EL (cell line): ENCODE data around the gene ABTB2.
A peak's percentile ranks its signal among the peaks of the same experiment; 100 is the strongest.

Experiments used
- DNase-seq: peaks from one replicate; pipeline ENCODE4 v3.0.0-alpha.2; 2016

The ABTB2 gene

DNA sequence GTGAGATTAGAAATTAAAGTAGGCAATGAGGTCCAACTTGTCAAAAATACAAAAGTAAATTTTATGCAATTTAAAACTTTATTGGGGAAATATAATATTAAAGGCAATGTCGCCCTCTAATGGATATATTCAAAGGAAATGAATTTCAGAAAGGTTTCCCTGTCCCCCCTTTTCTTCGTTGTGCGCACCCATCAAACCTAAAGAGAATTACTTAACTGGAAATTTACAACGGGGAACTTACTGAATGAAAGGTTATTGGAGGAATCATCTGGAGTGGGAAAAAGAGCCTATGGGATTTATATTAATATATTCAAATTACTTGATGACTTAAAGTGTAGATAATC lies 1.7 kb upstream of the ABTB2 start:
- no peak for DNase-seq

DNA sequence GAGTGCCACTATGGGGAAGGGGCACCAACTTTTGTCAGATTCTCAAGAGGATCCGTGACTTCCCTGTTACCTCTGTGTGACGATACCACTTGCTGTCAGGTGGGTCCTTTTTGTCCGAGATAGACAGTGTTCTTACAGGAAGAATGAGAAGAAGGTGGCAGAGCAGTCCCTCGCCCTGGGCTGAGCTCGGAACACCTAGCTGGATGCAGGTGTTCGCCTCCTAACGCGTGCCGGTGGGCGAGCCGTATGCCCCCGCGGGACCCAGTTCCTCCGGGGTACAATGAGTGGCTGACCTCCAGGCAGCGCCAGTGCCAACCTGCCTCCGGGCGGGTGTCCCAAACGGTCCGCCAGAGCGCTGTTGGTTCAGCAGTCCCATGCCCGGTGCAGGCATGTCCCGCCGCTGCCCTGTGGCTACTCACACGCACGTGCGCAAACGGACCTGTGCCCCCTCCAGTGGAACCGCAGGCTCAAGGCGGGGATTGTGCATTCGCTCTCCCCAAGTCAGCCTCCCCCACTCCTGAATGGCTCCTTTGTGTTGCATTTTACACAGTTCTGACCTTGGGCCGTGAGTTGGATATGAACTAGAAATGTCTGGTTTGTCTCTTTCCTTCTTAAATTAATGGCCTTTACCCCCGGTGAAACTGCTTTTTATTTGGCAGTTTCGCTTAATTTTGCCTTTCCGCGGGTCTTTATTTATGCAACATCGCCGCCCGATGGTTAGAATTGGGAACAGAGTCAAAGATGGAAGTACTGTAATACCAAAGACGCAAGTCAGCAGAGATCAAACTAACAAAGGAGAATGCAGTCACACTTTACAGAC lies 1.1 kb upstream of the ABTB2 start:
- peak; percentile 83 for DNase-seq

DNA sequence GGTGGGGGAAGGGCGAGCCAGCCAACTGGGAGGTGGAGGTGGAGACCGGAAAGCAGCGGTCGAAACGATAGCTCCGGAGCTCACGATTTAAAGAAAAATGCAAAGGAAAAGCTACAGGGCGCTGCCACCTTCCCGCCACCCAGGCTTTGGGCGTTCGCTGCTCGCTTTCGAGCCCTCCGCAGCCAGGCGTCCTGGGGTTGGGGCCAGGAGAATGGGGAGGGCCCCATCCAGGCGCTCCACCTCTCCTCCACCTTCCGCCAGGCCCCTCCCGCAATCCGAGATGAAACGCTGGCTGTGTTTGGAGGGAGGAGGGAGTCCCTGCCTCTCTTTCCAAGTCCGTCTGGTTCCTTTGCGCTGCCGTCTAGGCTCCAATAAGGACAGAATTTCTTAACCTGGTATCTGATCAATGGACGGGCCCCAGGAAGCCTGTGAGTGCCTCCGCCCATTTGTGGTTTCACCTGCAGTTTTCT lies 483 bp upstream of the ABTB2 start:
- DNase-seq = peak; percentile 71

DNA sequence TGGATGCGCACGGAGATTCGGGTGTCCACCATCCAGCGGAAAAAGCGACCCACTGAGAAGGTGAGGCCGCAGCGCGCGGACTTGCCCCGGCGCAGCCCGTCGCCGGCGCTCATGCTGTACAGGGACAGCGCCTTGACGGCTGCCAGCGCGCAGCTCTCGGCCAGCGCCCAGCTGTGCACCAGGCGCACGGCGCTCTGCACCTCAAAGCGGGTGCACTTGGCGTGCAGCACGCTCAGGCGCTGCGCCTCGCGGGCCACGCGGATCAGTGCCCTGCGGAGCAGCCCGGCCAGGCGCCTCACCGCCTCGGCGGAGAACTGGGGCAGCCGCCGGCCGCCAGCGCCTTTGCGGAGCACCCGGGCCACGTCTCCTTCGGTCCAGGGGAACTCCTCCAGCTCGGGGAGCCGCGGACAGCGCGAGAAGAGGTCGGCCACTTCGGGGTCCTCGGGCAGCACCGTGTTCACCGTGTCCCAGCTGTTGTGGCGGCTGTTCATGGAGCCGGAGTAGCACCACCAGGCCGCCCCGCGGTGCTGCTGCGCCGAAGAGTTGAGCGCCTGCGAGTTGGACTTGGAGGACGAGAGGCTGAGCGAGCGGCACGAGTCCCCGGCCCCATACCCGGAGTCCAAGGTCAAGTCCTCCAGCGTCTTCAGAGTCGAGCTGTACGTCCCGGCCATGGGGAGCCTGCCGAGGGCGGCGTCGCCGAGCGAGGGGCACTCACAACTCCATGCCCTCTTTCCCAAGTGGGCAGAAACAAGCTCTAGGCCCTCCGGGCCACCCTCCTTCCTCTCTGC lies 703 bp downstream of the ABTB2 start:
- peak; percentile 63 for DNase-seq

DNA sequence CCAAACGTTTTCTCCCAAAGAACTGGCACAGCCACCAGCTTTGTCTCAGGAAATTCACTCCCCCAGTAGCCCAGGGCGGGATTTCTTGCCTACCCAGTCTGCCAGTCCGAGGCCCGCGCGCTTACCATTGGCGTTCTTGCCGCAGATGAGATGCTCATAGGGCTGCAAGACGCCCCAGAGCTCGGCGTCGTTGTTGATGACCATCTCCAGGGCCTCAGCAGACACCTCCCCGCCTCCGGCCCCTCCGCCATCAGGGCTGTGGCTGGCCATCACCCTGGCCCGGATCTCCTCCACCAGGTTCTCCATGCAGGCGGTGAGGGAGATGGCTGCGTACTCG lies 1.3 kb downstream of the ABTB2 start:
- peak; percentile 63 for DNase-seq

DNA sequence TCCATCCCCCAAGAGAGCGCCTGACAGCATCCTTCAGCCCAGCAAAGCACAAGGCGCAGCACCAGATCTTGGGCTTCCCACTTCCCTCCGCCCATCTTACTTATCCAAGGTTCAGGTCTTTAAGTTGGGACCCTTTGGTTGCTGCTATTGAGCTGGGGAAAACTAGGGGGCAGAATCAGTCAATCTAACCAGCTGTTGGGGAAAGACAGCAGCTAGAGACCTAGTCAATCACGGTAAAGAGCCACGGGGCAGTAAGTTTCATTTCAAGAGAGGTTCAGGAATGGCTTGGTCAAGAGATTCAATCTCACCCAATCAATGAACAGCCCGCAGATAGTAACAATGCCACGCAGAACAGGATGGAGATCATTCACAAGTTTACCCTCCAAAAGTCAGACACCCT lies 1.7 kb downstream of the ABTB2 start:
- no peak for DNase-seq

DNA sequence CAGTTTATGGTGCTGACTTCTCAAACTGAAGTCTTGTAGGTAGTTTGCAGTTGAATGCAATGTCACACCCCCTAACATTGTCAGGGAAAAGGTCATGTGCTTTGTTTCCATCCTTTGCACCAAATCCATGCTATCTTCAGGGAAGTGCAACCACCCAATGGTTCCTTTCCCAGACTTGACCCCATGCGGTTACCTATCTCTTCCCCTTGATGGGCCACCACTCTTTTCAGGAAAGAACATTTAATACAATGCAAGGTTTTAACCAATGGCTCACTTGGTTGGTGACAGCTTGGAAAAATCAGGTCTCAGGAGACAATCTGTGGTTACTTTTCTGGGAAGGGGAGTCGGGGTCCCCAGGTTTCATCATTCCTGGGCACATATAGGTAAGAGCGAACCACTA lies 2.1 kb downstream of the ABTB2 start:
- no peak for DNase-seq

DNA sequence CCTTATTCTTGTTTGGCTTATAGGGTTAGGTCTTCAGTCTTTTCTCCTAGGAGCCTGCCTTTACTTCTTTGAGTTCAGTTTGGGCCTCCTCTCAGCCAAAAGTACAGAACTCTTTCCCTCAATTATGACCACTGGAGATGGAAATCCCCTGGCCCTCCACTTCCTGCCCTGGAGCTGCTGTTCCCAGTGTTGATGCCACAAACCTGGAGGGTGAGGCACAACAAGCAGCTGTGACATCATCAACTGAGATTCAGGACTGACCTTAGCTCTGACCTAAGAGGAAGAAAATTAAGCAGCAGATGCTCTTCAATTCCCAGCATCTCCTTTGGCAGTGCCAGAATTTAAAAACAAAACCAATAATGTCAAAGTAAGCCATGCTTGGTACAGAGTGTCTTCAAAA lies 3.0 kb downstream of the ABTB2 start:
- peak; percentile 69 for DNase-seq

DNA sequence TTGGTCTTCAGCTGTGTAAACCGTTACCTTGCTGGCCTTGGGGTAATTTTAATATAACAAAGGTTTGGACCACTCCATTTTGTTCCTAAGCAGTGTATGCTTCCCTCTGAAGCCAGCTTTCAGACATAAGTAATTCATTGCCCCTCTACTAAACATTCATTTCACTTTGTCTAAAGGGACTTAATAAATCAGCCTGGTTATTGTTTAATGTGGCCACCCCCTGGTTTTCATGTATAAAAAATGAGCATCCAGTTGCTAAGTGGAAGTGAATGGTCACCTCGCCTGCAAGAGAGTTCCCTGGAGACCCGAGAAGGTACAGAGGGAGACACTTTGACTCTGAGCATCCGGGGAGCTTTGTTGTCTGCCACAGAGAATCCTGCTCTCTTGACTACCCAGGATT lies 3.9 kb downstream of the ABTB2 start:
- DNase-seq = no peak

DNA sequence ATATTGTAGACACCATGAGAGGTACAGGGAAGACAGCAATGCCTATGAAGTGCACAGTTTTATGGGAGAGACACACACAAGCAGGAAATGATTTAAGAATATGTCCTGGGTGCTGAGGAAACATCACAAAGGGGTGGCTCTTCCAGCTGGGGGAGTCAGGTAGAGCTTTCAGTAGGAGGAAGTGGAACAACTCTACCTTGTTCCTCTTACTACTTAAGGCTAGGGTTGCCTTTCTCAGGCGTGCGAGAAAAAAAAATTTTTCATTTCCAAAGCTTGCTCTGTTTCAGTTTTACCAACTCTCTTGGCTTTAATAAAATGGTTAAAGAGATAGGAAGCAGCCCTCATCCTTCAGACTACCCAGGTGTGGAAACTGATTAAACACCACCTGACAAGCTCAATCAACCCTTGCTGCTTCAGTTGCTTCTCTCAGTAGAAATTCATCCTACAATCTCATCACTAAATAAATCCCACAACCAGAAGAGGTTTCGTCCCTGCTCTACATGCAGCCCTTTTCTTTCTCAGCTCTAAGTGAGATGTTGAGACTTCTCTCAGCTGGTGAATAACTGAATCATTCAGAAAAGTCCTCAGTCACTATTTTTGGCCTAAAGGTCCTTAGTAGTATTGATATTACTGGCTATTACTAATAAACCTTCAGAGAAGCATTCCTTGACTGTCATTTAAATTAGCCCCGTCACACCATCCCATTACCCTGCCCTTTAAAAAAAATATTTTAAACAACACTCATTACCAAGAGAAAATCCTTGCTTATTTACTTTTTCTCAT lies 5.9 kb downstream of the ABTB2 start:
- DNase-seq = no peak

DNA sequence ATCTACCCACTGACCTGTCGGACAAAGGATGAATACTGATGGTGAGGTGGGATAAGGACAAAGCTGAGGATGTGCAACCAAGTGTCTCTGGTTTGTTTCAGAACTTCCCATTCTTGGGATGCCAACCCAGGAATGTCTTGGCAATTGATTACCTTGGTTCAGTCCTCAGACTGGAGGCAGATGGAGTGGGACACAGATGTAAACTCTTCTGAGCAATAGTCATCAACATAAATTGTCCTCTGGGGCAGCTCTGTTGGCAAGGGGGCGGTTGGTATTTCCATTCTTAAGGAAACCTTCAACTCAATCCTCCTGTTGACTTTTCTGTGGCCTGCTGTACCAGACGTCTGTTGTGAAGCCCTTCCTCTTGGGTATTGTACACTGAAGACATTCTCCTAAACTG lies 6.8 kb downstream of the ABTB2 start:
- no peak for DNase-seq

DNA sequence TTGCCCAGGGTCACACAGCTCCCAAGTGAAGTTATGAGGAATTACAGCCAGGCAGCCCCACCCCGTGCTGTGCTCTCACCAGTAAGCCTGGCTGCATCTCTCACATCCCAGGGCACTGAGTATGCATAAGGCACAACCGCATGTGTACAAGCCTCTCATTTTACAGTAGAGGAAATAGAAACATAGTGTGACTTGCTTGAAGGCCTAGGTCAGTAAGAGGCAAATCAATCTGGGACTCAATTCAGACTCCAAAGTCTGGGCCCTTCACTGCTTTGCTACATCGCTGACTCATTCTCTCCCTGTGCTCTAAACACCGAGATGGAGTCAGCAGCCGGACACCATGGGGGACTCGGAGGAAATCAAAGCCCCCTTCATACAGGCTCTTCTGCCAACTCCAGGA lies 7.9 kb downstream of the ABTB2 start:
- no peak for DNase-seq

DNA sequence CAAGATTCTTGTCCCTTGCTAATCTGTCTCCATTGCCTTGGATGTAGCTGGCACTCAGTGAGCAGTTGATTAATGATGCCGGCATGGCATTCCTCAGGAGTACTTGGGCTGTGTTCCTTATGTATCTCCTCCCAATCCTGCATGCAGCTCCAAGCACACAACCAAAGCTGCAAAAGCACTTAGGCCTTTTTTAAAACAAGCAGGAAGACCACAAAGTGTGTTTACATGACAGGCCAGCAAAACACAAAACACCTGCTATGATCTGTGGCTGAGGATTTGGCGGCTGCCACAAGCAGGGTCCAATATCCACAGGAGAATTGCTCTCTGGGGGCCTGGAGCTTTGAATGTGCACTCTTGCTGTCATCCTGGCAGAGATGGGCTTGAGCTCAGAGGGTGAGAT lies 8.9 kb downstream of the ABTB2 start:
- no peak for DNase-seq

DNA sequence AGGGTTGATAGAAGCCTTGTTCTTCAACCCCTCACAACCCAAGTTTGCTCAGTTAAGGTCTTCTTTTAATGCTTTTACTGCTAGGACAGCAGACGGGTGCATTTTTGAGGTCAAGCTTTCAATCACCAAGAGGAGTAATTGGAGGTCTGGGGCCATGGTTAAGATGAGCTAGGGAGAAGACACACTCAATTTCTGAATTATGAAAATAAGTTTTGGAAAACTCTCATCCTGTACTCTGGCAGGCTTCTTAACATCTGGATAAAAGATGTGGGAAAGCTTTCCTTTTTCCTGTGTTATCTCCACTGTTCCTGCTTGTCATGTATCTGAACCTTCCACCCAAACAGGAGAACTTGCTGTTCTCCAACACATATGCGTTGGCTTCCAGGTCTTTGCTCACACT lies 9.7 kb downstream of the ABTB2 start:
- DNase-seq = no peak

DNA sequence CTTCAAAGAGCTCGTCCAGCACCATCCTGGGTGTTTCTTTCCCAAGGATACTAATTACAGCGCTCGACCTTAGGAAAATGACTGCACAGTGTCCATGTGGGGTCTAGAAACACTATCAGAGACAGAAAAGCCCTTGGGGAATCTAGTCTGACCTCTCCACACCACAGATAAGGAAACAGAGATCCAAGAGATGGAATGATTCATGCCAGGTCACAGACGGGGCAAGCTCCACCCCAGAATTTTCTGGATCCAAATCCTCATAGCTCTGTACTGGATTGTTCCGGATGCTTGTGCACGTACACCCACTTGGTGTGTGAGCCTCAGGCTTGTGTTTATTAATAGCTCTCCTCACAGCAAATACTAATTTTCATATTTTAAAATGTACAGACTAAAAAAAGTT lies 11.3 kb downstream of the ABTB2 start:
- peak; percentile 52 for DNase-seq

DNA sequence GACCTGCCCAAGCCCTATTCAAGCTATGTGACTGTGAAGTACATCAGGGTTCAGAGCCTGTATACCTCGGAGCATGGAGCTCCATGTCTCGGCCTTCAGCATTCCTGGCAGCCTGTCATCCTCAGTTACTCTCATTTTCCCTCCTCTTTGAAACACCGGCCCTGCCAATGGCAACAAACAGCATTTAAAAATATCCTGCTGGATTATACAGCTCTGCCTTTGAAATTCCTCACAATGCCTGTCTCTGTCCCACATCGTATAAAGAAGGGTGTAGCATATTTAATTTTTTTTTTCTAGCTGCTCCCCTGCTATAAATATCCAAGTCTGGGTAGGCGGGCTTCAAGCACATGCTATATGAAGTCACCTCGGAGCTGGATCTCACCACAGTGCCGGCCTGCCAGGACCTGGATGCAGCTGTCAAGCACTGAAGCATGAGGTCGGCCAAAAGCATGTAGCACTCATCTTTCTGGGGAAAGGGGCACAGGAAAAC lies 11.8 kb downstream of the ABTB2 start:
- peak; percentile 21 for DNase-seq

DNA sequence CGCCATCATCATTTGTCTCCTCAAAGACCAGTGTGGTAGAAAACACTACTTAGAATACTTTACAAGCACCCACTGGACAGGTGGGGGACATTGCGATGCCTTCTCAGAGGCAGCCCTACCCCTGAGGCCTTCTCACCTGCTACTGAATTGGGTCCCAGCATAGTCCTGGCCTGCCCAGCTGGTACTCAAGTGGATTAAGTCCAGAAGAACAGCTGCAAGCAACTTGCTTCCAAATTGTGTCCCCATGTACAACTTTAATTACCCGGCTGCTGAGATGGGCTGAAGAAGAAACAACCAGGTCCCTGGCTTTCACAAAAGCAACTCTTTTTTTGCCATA lies 12.3 kb downstream of the ABTB2 start:
- DNase-seq = no peak

DNA sequence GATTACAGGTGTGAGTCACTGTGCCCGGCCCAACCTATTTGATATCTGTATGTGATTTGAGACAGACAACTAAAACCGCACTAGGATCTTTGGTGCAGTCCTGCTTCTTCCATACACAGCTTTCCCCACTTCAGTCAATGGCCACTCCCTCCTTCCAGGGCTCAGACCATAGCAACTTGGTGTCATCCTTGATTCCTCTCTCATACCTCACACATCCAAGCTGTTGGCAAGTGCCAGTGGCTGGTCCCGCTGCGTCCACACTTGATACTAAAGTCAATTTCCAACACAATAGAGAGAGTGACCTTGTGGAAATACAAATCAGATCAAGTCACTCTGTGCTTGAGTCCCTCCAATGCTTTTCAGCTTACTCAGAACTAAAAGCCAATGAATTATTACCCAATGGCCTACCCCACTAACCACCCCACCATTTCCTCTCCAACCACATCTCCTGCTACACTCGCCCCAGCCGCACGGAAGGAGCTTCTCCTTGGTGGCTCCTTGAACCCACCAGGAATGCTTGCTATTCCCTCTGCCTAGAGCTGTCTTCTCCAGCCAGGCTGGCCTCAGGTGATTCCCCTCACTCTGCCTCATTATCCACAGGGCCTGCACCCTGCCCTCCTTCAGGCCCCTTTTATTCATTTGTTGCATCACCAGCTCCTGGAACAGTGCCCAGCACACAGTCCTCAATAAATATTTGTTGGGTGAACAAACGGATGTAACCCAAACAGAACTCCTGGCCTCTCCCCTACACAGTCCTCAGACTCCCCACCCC lies 12.9 kb downstream of the ABTB2 start:
- peak; percentile 97 for DNase-seq

DNA sequence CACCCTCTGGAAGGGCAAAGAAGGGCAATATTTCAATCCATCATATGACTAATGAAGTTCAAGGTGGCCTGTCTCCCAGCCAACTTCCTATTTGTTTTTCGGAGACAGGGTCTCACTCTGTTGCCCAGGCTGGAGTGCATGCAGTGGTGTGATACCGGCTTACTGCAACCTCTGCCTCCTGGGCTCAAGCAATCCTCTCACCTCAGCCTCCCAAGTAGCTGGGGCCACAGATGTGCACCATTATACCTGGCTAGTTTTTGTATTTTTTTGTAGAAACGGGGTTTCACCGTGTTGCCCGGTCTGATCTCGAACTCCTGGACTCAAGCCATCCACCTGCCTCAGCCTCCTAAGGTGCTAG lies 13.4 kb downstream of the ABTB2 start:
- no peak for DNase-seq

DNA sequence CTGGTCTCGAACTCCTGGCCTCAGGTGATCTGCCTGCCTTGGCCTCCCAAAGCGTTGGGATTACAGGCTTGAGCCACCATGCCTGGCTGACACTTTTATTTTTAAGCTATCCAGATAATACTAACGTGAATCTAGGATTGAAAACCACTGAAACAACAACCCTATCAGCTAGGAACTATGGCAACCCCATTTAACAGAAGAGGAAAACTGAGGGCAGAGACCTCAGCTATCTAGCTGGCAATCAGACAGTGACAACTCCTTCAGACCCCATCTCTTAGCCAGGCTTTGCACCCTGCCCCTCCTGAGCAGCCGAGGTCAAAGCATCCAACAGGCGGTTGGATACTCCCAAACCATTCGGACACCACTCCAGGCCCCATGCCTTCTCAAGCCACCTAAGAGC lies 14.1 kb downstream of the ABTB2 start:
- DNase-seq = no peak

DNA sequence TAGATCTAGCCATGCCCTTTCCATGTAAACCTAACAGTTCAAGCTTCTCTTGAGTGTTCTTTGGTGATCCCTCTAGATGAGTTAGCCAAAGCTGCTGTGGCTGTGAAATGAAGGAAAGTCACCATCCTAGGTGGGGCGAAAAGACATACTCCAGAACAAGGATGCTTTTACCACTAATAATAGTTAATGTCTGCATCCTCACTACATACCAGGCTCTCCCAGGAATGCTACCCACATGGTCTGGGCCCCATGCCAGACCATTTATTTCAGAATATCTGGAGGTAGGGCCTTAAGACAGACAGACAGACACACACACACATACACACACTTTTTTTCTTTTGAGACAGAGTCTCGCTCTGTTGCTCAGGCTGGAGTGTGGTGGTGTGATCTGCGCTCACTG lies 14.7 kb downstream of the ABTB2 start:
- peak; percentile 91 for DNase-seq

DNA sequence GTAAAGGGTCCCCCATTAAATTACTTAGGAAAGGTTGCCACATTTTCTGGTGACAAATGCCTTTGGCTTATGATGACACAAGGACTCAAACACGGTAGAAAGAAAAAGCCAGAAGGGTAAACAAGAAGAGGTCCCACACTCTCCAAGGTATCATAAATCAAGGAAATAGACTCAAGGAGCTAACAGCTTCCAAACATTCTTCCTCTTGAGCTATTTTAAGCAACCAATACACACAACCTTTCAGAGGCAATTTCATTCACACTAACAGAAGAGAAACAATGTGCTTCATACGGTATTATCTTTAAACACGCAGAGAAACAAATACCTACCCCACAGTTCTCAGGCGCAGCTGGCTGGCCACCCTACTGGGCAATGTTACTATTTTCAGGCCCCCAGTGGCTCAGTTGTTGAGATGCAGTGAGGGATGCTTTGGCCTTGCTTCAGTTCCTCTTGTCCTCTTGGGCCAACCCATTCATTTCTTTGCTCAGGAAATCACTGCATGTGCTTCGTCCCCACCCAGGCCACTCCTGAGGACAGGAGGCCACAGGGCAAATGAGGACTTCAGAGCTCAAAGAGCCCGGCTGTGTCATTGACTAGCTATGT lies 15.8 kb downstream of the ABTB2 start:
- DNase-seq = no peak

DNA sequence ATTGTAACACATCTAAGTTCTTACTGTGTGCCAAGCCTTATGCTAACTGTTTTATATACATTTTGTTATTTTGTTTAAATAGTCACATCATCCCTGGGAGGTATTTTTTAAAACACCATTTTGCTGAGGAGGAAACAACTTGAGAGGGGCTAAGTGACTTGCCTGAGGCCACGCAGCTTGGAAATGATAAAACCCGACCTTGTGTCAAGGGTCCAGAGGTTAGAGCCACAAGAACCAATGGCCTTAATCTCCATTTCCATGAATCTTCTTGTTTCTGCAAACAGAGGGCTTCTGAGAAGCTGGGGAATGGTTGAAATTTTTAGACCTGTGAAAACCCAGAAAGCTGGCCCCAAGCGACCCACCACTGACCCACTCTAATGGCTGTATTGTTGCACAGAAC lies 16.7 kb downstream of the ABTB2 start:
- no peak for DNase-seq
